Ovary (tissue), 9 donors: Measurements from ENCODE around the gene ATXN1. TPM values are rescaled to one million over a fixed set of nuclear protein-coding genes. Genes with fewer than 3 reads are reported as not detected.

Experiments
- DNase-seq, 5 donors: peaks; one replicate each; pipeline ENCODE4 v3.0.0-alpha.2; 2019 to 2020
- H3K27ac ChIP-seq, 2 donors: fragments of 200-600 bp; one replicate each; pipeline versions ENCODE4 v1.5.1 to v1.8.0; 2019 to 2022
- H3K27me3 ChIP-seq: fragments of 200-600 bp; one replicate; pipeline ENCODE4 v1.8.0; 2022
- H3K36me3 ChIP-seq: fragments of 200-600 bp; sonication (generic); one replicate; pipeline ENCODE4 v1.5.1; 2019
- H3K4me1 ChIP-seq: one replicate; pipeline ENCODE4 v1.8.1; 2013; ENCODE audit warnings: mild to moderate bottlenecking, moderate library complexity; ENCODE audit not compliant: insufficient read depth
- H3K4me3 ChIP-seq: fragments of 200-600 bp; sonication (generic); one replicate; pipeline ENCODE4 v1.5.1; 2017
- H3K9me3 ChIP-seq, 2 donors: fragments of 200-600 bp in 1 of 2; sonication (generic) in 1 of 2; one replicate each; pipeline versions ENCODE4 v1.5.1 to v1.8.1; 2013 to 2019; ENCODE audit warnings: mild to moderate bottlenecking in 1 of 2, moderate library complexity in 1 of 2
- EP300 ChIP-seq: sonication (generic); formaldehyde crosslinking; IDR thresholded peaks from one replicate; pipeline ENCODE4 v1.6.1; 2017; ENCODE audit warnings: antibody characterized with exemption
- POLR2A ChIP-seq: fragments of 450-650 bp; IDR thresholded peaks from one replicate; pipeline ENCODE4 v1.6.1; 2017; ENCODE audit warnings: antibody characterized with exemption, mild to moderate bottlenecking, moderate library complexity
- WGBS, 3 donors: extraction: QIAGEN DNeasy Blood & Tissue Kit in 1 of 3; methylation state at CpG; one replicate each; pipeline versions ENCODE4 v1.1.5 to v1.1.7; 2013 to 2017; 5-methylcytosine and 5-hydroxymethylcytosine counted together
- intact Hi-C, 4 donors: fragments of 100-400 bp; cut with DNase I; formaldehyde crosslinking; loops; one replicate each; pipeline versions ENCODE4 v1.11.0 to v1.15.1; 2022 to 2023
- polyA plus RNA-seq, 2 donors: library from polyadenylated mRNA; stranded (reverse); fragments of 200-250 nt in 1 of 2; fragments of 350-450 nt in 1 of 2; fragmentation: Illumina TruSeq in 1 of 2; extraction: RNeasy Lipid Tissue Mini Kit (QIAGEN cat#74804) in 1 of 2; gene quantifications; one replicate each; pipeline ENCODE4 v1.2.3, GENCODE V29; 2013 to 2014
- total RNA-seq, 7 donors: library from RNA; depleted of rRNA in 2 of 7; stranded (reverse); fragments of >200 nt in 2 of 7; fragmentation: NEBNext Ultra II Directional in 3 of 7; extraction: Animal tissue kit (Norgen Biotek cat#: 25700) in 3 of 7; gene quantifications; one replicate each; pipeline versions ENCODE4 v1.1.0 to v1.2.4, GENCODE V29; 2016 to 2023
- TF ChIP-seq, protein P1 (sequence below), 3 donors: fragments of 450-650 bp in 2 of 3; fragments of 200-600 bp in 1 of 3; IDR thresholded peaks; one replicate each; pipeline versions ENCODE4 v1.5.1 to v1.8.0; 2016 to 2022; ENCODE audit warnings: antibody characterized with exemption in 3 of 3, mild to moderate bottlenecking in 1 of 3
- donor health status: DM: no; HTN: no; CAD: no; lungs with moderate emphysema.
- donor health status: DM: no; HTN: no; CAD: no.
- donor health status: Bipolar disorder and iron deficiency.
- donor health status: DM: yes; HTN: yes; CAD: no.
- donor health status: DM: no; HTN: no; CAD: no.
- donor health status: DM: yes; HTN: yes; CAD: no.

Gene ATXN1
- total and polyA plus RNA-seq, 9 donors: 7.3 to 38.2 (median 30.4) TPM

DNA sequence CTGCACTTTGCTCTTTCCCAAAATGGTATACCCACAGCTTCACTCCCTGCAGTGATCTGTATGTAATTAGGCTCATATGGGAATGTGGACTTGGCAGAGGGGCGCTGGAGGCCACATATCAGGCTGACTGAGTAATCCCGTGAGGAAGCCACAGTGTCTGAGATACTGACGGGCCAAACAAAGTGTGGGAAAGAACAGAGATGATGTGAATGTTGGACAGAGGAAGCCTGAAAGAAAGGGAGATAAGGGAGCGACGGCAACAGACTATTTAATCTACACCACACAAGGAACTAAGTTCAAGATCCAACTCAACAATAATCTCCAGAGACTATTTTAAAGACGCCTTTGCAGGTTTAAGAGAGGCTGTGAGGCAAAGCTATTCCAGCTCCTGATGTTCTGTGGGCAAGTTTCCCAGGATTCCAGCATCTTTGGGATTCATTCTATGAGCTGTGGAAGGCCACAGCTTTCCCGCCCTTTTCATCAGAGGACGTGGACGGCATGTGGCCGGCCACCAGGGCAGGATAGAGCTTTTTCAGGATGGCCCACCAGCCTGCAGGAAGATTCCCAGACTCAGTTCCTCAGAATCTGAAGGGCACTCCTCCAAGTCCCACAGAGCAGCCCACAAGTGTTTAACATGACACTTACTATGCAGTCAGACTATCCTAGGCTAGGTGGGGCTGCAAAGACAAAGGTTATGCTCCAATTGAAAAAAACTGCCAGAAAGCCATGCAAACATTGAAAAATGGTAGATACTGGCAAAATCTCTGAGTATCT lies 237.5 kb downstream of the ATXN1 start:
- no peaks in the 10 kb centered on the region for H3K9me3 ChIP-seq
- no peak for TF ChIP-seq POLR2A
- TF ChIP-seq, protein P1, sequence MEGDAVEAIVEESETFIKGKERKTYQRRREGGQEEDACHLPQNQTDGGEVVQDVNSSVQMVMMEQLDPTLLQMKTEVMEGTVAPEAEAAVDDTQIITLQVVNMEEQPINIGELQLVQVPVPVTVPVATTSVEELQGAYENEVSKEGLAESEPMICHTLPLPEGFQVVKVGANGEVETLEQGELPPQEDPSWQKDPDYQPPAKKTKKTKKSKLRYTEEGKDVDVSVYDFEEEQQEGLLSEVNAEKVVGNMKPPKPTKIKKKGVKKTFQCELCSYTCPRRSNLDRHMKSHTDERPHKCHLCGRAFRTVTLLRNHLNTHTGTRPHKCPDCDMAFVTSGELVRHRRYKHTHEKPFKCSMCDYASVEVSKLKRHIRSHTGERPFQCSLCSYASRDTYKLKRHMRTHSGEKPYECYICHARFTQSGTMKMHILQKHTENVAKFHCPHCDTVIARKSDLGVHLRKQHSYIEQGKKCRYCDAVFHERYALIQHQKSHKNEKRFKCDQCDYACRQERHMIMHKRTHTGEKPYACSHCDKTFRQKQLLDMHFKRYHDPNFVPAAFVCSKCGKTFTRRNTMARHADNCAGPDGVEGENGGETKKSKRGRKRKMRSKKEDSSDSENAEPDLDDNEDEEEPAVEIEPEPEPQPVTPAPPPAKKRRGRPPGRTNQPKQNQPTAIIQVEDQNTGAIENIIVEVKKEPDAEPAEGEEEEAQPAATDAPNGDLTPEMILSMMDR (IDR thresholded peaks at IDR 0.05): no peak
- no peak for TF ChIP-seq EP300

GRCh38 chr6:16522937-16523336 lies 238.3 kb downstream of the ATXN1 start:
- 96 to 97% (median 97%) methylated on average over 6 of the region's 6 CpGs for WGBS, 3 donors
- H3K27ac ChIP-seq: no peak overlapping the region
- no peaks in the 10 kb centered on the region for H3K27me3 ChIP-seq
- intact Hi-C loops: no loop called here
- H3K4me1 ChIP-seq: peaks cover 2% of the 10 kb centered on the region
- DNase-seq: no peak
- TF ChIP-seq, protein P1 (IDR thresholded peaks at IDR 0.05): no peak
- no peak for TF ChIP-seq POLR2A
- TF ChIP-seq EP300: no peak
- H3K4me3 ChIP-seq: no peak overlapping the region
- H3K9me3 ChIP-seq: no peaks in the 10 kb centered on the region
- H3K36me3 ChIP-seq: no peaks in the 10 kb centered on the region

More for the DNA sequence above, 237.5 kb downstream of the ATXN1 start:
- no peak for DNase-seq
- no peak overlapping the region for H3K4me3 ChIP-seq
- H3K4me1 ChIP-seq: peaks cover 2% of the 10 kb centered on the region
- WGBS, 3 donors: 20 to 24% (median 21%) methylated on average over 10 of the region's 10 CpGs
- H3K27ac ChIP-seq: no peak overlapping the region
- intact Hi-C loops: no loop called here
- H3K36me3 ChIP-seq: no peaks in the 10 kb centered on the region
- no peaks in the 10 kb centered on the region for H3K27me3 ChIP-seq

- no peaks in the 10 kb centered on the region for H3K36me3 ChIP-seq
- no peaks in the 10 kb centered on the region for H3K27me3 ChIP-seq
- H3K9me3 ChIP-seq: no peaks in the 10 kb centered on the region
- DNase-seq: no peak
- intact Hi-C loops: no loop called here
- H3K4me3 ChIP-seq: no peak overlapping the region
- TF ChIP-seq EP300: no peak
- TF ChIP-seq, protein P1 (IDR thresholded peaks at IDR 0.05): no peak
- no peak for TF ChIP-seq POLR2A
- no peak overlapping the region for H3K27ac ChIP-seq
- 94 to 96% (median 94%) methylated on average over 7 of the region's 7 CpGs for WGBS, 3 donors
- peaks cover 2% of the 10 kb centered on the region for H3K4me1 ChIP-seq
These were observed 239.7 kb downstream of the ATXN1 start for GRCh38 chr6:16521528-16521927.

DNA sequence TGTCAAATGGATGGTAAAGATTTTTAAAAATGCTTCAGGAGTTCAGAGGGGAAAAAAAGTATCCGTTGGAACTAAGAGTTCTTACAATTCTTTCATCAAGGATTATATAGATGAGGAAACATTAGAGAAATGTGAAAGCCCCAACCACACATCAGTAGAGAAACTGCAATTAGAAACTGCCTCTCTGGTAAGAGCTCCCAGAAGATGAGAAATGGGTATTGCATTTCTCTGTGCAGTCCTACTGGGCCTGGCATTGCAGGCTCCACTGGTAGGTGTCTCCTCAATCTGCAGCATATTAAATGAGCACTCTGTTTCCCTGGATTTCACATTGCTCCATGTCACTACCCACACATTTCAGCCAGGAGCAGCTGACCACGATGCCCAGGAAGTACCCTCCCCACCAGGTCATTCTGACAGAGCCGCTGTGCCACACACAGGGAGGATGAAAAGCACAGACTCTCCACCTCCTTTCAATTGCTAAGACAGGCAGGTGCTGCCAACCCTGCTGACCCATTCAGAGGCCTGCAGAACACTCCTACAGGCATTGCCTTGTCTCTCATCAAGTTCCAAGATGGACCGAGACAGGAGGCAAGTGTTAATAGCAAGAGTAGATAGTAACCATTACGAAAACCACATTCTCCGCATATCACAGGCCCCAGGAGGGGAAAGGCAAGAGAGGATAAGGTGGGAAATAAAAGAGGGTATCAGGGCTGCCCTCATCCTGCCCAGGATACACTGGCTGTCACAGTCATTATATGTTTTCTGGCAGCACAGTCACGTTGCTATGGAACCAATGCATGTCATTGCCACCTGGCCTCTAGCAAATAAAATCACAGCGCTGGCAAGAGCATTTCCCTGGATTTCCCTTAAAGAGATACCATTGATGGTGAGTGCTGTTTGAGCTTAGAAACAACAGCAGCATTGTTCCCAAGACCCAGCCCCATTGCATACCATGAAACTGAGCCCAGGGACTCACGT lies 241.7 kb downstream of the ATXN1 start:
- H3K27ac ChIP-seq: no peak overlapping the region
- TF ChIP-seq EP300 (no peak), POLR2A (no peak)
- TF ChIP-seq, protein P1 (IDR thresholded peaks at IDR 0.05): no peak
- intact Hi-C loops: loop anchor here in 2 of 4 donors (10.0 kb wide), 2 partner anchors 185 to 245 kb away; partner anchors contain the start of gene ATXN1 (in 1 of the 2)
- no peak for DNase-seq
- no peak overlapping the region for H3K4me3 ChIP-seq
- peaks cover 2% of the 10 kb centered on the region for H3K4me1 ChIP-seq
- no peaks in the 10 kb centered on the region for H3K27me3 ChIP-seq
- H3K9me3 ChIP-seq: no peaks in the 10 kb centered on the region
- H3K36me3 ChIP-seq: no peaks in the 10 kb centered on the region
- 79 to 82% (median 82%) methylated on average over 9 of the region's 9 CpGs for WGBS, 3 donors
